Stimulated activated CD8-positive, alpha-beta memory T cell treated with anti-CD3 and anti-CD28 coated beads, Interleukin-7, amount 100 ng/mL, for 24 hours (primary cell): ENCODE results near the gene ZNF688.

Experiments used
- DNase-seq: peaks from one replicate; pipeline ENCODE4 v3.0.0-alpha.2; 2020; ENCODE audit warnings: low read depth

The ZNF688 gene

DNA sequence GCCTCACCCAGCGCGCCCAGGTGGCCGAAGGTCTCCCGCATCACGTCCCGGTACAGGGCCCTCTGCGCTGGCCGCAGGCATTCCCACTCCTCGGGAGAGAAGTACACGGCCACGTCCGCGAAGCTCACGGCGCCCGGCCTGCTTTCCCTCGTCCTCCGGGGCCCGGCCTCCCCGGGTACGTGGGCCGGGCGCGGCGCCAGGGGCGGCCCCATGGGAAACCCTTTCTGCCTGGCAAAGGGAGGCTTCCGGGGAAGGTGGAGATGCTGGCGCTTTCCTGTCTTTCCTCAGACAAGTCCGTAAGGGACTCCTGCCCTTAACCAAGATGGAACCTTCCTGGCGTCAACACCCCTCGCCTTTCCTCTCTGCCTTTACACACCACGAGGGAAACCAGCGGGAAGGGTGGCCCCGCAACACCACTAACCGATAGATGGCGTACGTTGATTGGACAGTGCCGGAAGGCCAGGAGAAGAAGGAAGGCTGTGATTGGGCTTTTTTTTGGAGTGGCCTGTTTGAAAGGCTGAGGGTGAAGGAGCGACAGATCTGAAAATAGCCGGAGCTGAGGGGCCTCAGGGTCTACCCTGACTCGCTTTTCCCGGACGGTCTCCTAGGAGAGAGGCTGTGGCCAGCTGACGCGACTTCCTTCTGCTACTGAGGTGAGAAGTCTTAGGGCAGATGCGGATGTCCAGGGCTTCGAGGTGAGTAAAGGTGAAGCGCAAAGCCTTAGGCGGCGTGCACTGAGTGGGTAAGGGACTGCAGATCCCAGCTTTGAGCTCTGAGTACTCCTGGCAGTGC lies 14.1 kb upstream of the ZNF688 start, which contains the start of gene ZNF785:
Gene ZNF785, minus strand, starts transcription at position 298 of the 792 bp plus-strand sequence. Its CDS starts 86 bp downstream, at position 212.
- peak; percentile 83 for DNase-seq

DNA sequence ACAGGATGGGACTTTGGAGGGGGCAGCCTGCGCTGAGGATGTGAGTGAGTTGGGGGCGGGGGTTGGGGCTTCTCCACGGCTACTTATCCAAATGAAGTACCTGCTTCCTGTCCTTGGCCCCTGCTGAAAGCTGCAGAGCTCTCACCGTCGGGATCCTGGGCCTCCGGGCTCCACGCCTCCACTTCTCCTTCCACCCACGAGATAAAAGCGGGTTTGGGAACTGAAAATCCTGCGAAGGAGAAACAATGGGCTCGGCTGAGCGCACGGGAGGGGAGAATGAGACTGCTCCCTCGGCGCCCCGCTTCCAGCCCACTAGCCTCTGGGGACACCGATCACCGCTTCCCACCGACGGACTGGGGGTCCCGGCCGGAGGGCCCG lies 13.5 kb upstream of the ZNF688 start:
- no peak for DNase-seq

DNA sequence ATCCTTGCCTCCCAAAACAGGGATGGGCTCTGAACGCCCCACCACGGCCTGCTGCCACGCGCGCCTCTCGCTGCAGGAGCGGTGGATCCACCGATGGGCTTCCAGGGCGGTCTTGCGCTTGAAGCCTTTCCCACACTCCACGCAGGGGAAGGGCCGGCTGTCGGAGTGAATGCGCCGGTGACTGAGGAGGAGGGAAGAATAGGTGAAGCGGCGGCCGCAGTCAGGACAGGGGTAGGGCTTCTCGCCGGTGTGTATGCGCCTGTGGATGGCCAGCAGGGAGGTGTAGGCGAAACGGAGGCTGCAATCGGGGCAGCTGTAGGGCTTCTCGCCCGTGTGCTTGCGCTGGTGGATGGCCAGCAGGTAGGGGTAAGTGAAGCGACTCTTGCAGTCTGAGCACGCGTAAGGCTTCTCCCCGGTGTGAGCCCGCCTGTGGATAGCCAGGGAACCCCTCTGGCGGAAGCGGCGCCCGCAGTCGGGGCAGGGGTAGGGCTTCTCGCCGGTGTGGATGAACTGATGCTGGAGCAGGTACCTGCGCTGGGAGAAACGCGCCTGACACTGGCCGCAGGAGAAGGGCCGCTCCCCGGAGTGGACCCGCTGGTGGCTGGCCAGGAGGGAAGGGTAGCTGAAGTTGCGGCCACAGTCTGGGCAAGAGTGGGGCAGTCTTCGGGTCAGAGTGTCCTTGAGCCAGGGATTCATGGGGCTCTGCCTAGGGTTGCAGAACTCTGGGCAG lies 11.3 kb upstream of the ZNF688 start:
- DNase-seq: no peak

DNA sequence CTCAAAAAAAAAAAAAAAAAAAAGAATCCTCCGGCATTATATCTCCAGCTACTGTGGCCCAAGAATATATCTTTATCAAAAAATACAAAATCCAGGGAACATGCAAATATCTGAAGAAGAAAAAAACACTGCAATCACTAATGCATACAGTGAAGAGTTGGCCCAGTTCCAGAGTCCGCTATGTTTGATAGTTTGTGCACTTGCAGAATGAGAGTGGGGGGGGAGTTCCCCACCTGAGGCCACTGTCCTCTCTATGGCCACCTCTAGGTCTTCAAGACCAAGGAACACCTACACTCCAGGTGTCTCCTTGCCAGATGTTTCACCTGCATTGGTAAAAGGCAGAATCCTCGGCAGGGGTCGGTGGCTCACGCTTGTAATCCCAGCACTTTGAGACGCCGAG lies 9.9 kb upstream of the ZNF688 start:
- no peak for DNase-seq

DNA sequence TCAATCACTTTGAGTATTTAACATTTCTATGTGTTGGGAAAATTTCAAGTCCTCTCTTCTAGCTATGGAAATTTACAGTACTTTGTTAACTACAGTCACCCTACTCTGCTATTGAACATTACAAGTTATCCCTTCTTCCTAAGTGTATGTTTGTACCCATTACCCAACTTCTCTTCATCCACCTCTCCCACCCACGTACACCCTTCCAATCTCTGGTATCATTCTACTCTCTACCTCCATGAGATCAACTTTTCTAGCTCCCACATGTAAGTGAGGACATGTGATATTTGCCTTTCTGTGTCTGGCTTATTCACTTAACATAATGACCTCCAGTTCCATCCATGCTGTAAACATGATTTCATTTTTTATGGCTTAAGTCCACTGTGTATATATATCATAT lies 3.2 kb upstream of the ZNF688 start:
- no peak for DNase-seq

DNA sequence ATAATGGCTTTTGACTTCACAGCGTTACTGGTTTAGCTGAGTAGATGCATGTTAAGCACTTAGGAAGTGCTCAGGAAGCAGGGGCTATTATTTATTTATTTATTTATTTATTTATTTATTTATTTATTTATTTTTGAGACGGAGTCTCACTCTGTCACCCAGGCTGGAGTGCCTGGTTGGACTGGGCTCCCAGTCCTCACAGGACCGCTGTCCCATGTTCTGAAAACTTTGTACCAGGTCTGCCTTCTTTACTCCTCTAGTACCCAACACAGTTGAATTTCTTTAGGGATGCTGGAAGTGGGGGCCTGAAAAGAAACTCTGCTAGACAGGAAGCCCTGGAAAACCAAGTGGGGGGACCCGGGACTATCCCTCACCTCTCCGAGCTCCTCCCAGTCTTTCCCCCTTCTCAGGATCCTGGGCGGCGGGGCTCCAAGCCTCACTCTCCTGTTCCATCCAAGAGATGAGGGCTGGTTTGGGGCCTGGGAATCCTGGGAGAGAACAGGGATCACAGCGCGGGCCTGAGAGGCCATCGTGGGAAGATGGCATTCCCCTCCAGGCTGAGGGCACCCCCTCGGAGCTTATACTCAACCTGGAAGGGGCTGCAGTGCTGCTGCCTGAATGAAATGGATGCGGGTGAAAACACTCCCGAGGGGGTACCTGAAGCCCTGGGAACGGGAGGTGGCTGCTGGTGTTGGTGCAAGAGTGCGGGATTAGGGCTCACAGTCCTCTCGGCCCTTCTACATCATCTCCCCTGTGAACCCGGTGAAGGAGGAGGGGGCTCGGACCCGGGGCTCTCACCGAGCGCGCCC lies 674 bp downstream of the ZNF688 start:
- no peak for DNase-seq

DNA sequence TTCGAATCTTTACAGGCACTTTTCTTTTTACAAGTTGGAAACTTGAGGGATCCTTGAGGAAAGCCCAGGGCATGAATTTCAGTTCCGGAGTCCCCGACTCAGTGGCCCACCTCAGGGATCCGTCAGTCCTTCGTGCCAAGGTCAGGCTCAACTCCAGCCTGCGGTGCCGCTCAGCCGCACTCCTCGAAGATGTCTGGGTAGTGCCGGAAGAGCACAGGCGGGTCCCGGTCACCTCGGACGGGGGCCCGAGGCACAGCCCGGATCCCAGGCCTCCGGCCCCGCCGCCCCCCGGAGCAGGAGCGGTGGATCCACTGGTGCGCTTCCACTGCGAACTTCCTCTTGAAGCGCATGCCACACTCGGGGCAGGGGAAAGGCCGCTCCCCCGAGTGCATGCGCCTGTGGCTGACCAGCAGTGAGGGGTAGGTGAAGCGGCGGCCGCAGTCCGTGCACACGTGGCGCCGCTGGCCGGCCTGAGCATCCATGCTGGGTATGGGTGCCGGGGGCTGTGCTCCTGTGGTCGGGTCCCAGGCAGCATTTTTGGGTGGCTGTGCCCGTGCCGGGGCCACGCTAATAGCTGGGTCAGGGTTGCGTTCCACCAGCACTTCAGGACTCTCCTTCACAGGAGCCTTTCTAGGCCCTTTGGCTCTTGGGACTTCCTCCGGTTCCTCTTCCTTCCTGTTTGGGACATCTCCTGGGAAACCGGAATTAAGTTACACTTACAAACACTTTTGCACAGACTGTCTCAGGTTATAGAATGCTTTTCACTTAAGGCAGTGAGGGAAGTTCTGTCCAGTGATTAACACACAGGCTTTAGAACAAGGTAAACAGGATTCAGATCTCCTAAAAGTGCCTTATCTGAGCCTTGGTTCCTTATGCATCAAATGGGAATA lies 1.5 kb downstream of the ZNF688 start:
- DNase-seq: no peak

DNA sequence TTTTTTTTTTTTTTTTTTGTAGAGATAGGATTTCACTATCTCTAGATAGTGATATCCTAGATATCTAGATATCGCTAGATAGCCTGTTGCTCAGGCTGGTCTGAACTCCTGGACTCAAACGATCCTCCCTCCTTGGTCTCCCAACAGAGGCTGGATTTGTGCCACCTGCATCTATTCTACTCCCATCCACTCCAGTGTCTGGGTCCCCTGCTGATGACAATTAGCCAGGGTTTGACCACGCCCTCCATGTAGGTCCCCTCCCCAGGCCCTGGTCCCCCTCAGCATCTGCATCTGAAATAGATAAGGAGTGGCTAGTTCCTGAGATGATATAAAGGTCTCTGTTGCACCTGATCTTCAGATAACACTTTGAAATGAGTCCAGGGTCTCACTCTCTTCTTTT lies 2.2 kb downstream of the ZNF688 start:
- DNase-seq: no peak

DNA sequence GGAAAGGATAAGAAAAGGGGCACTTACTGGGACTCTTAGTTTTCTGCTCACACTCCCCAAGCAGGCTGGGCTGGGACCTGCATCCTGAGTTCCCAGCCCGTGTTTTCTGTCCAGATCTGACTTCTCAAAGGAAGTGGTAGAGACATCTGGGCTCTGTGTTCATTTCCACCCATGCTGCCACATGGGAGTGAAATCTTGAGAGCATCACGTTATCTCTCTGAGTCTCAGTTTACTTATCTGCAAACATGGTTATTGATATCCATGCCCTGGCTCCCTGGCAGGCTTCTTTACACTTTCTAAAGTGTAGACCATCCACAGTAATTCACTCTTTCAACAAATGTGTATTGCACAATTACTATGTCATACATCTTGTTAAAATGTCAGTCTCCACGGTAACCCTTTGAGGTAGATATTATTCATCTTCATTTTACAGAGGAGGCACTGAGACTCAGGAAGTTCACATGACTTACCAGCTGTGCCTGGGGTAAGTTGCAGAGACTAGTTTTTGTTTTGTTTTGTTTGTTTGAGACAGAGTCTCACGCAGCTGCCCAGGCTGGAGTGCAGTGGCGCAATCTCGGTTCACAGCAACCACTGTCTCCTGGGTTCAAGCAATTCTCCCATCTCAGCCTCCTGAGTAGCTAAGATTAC lies 3.4 kb downstream of the ZNF688 start:
- DNase-seq: no peak

DNA sequence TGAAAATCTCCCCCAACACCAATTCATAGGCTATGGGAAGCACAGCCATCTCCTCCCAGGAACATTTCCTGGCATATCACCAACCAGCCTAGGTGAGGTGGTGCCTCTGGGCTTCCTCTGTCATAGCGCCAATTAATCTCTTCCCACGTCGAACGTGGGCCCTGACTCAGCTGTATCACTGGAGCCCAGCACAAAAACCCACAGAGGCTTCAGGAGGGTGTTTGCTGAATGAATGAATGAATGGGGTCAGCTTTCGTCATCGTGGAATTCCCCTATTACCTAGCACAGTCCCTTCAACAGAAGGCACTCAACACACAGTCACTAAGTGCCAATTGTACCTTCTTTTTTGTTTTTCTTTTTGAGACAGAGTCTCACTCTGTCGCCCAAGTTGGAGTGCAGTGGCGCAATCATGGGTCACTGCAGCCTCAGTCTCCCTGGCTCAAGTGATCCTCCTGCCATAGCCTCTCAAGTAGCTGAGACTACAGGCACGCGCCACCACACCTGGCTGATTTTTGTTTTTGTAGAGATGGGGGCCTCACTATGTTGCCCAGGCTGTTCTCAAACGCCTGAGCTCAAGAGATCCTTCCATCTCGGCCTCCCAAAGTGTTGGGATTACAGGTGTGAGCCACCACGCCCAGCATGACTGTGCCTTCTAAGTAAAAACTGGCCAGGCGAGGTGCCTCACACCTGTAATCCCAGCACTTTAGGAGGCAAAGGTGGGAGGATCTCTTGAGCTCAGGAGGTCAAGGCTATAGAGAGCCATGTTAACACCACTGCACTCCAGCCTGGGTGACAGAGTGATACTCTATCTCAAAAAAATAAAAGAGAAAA lies 4.1 kb downstream of the ZNF688 start:
- DNase-seq: no peak

DNA sequence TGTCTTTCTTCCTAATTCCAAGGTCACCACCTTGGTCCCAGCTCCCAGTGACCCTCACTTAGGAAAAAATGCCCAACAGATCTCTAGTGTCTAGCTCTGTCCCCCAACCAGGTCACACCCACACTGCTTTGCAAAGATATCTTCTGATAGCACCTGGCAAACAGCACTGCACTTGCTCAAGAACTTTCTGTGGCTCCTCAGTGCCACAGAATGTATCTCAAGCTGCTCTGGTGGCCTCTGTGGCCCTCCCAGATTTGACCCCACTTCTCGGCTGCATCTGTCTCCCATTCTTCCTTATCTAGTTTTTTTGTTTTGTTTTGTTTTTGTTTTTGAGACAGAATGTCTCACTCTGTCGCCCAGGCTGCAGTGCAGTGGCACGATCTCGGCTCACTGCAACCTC lies 5.0 kb downstream of the ZNF688 start:
- no peak for DNase-seq

DNA sequence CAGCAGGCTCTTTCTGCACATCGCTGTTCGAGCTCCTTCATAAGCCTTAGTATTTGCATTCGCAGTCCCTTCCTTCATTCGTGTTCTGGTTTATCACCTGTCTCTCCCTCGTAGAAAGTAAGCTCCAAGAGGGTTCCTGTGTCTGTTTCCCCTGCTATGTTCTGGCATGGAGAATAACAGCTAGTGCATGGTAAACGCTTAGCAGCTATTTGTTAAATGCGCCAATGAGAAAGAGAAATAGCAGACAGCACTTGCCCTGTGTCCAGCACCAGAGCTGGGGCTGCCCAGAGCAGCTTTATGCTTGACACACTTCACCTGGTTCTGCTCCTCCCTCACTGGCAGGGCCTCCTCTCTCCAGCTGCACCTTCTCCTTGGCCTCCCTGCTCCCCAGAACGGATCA lies 5.5 kb downstream of the ZNF688 start:
- DNase-seq: no peak

DNA sequence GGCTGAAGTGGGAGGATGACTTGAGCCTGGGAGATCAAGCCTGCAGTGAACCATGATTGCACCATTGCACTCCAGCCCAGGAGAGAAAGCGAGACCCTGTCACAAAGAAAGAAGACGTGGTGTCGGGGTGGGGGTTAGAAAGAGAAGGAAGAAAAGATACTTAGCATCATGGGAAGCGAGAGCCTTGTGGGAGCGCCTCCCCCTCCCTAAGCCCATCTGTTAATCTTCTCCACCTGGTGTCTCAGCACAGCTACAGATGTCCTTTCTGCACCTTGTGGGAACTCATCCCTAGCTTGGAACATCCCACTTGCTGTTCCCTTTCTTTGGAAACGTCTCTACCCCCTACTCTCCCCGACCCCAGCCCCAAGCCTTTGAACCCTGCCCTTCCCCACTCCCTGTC lies 6.0 kb downstream of the ZNF688 start:
- DNase-seq: no peak

DNA sequence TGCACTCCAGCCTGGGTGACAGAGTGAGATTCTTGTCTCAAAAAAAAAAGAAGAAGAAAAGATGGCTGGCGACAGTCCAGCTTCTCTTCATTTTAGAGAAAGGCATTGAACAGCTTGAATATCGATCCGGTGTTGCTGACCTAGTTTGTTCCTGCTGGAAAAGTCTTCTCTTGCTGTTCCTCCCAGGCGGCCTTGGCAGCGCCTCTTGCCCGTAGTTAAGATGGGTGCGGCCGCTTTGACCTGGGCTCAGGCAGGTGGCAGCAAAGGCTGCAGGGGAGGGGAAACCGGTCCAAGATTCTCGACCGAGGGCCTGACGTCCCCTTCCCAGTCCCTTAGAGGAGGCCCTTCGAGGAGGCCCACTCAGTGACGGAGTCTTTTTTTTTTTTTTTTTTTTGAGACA lies 9.5 kb downstream of the ZNF688 start:
- no peak for DNase-seq

DNA sequence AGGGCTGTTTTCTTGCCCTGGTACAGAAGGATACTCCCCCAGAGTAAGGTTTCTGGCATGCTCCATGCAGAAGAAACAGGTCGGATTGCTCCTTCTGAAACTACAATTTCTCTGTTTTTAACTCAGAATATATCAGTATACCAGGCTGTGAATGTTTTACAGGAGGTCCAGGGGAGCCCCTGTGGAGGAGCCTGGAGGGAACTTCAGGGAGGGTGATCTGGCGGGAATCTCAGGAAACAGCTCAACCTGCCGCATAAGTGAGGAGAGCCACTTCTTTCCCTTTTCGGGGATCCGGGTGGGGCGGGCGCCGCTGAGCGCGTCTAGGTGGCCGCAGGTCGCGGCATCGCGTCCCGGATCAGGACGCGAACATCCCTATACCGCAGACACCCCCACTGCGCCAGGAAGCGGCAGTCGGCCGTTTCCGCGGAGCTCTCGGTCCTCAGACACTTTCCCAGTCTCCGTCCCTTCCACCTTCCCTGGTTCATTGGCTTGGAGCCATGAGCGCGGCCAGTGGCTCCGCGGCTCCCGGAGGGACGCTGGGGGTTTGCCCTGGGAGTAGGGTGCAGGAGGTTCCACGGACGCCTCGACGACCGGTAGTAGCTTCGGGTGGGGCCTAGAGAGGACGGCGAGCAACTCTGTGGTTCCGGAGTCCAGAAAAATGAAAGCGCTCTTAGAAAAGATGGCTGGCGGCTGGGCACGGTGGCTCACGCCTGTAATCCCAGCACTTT lies 10.3 kb downstream of the ZNF688 start:
- no peak for DNase-seq

DNA sequence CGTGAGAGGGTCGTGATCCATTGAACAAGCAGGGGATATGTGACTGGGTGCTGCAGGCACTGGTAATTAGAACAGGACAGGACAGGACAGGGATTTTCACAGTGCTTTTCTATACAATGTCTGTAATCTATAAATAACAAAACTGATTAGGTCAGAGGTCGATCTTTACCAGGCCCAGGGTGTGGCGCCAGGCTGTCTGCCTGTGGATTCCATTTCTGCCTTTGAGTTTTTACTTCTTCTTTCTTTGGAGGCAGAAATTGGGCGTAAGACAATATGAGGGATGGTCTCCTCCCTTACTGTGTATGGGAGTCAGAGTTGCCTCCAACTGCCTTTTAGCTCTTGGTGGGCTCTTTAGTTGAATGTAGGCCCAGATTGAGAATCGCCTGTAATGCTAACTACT lies 11.8 kb downstream of the ZNF688 start:
- no peak for DNase-seq

DNA sequence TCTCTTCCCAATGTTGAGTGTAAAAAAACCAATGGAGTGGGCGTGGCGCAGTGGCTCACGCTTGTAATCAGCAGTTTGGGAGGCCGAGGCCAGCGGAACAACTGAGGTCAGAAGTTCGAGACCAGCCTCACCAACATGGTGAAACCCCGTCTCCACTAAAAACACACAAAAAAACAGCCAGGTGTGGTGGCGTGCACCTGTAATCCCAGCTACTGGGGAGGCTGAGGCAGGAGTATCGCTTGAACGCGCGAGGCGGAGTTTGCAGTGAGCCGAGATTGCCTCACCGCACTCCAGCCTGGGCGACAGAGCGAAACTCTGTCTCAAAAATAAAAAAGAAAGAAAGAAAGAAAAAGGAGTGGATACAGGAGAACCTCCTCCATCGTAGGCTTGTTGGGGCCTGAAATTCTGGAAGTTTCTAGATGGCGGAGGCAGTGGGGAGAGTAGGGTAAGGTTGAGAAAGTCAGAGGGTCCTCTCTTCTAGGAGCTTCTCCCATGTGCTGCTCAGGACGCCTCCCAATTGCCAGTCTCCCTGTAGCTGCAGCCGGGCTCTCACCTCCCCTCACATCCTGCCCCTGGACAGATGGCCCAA lies 12.6 kb downstream of the ZNF688 start:
- no peak for DNase-seq

DNA sequence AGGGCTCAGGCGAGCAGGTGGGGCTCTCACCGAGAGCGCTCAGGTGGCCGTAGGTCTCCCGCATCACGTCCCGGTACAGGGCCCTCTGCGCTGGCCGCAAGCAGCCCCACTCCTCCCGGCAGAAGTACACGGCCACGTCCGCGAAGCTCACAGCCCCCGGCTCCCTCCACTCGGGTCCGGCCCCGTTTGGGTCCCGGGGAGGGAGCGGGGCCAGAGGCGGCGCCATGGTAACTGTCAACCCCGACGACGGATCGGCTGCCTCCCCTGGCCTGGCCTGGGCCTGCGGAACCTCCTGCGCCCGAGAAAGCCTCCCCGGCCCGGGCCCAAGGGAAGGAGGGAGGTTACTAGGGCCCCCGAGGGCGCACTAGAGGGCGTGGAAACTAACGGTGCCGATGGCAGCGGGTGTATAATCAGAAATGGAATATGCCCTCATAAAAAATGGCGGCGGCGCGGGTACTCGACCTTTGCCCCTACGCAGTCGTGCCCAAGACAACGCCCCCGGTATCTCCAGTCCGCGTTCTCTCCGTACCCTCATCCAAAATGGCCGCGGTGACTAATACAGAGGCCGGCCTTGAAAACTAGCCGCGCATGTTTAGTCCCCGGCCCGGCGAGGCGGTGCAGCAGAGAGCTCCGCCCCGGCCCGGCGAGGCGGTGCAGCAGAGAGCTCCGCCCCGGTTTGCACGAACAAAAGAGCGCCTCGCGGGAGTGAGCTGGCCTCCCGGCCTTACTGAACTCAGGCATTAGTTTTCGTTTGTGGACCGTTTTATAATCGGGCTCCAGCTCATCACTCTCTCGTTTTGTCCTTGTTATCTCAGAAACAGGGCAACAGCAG lies 13.3 kb downstream of the ZNF688 start, which contains the start of gene ZNF764:
Gene ZNF764, minus strand, starts transcription at position 418 of the 832 bp plus-strand sequence. Its CDS starts 192 bp downstream, at position 226.
- DNase-seq: peak; percentile 91
